Vagina (tissue), 2 donors: ENCODE results near the gene STYK1. TPM values are rescaled to one million over a fixed set of nuclear protein-coding genes. Genes with fewer than 3 reads are reported as not detected.

ENCODE experiments used
- DNase-seq, 2 donors: peaks; one replicate each; pipeline ENCODE4 v3.0.0-alpha.2; 2017; ENCODE audit errors: extremely low spot score in 2 of 2
- H3K27ac ChIP-seq: fragments of 200-600 bp; sonication (generic); one replicate; pipeline ENCODE4 v1.5.1; 2019
- H3K27me3 ChIP-seq: fragments of 200-600 bp; sonication (generic); one replicate; pipeline ENCODE4 v1.5.1; 2019
- H3K36me3 ChIP-seq, 2 donors: fragments of 200-600 bp; sonication (generic); one replicate each; pipeline ENCODE4 v1.5.1; 2017 to 2019
- H3K4me1 ChIP-seq: fragments of 200-600 bp; sonication (generic); one replicate; pipeline ENCODE4 v1.5.1; 2019
- H3K4me3 ChIP-seq, 2 donors: fragments of 200-600 bp; sonication (generic); 1 replicate in 1 of 2; 2 replicates in 1 of 2; pipeline ENCODE4 v1.5.1; 2016 to 2019
- H3K9me3 ChIP-seq: fragments of 200-600 bp; sonication (generic); one replicate; pipeline ENCODE4 v1.5.1; 2019
- CTCF ChIP-seq, 3 experiments: fragments of 450-650 bp in 2 of 3; fragments of 200-600 bp in 1 of 3; sonication (generic) in 1 of 3; IDR thresholded peaks; one replicate each; pipeline ENCODE4 v1.5.1; 2017 to 2019; ENCODE audit warnings: antibody characterized with exemption in 3 of 3, mild to moderate bottlenecking in 2 of 3, moderate library complexity in 2 of 3
- POLR2A ChIP-seq, 2 donors: fragments of 450-650 bp; IDR thresholded peaks; one replicate each; pipeline ENCODE4 v1.6.1; 2017; ENCODE audit warnings: antibody characterized with exemption in 2 of 2, mild to moderate bottlenecking in 2 of 2, moderate library complexity in 2 of 2
- POLR2AphosphoS5 ChIP-seq, 2 donors: sonication (generic); formaldehyde crosslinking; IDR thresholded peaks; one replicate each; pipeline ENCODE4 v1.9.0; 2017; ENCODE audit warnings: antibody characterized with exemption in 2 of 2, mild to moderate bottlenecking in 2 of 2, low read depth in 1 of 2; ENCODE audit not compliant: insufficient read depth in 1 of 2
- intact Hi-C: fragments of 100-400 bp; cut with DNase I; formaldehyde crosslinking; loops from one replicate; pipeline ENCODE4 v1.15.1; 2023
- total RNA-seq: library from RNA; depleted of rRNA; stranded (reverse); fragments of >200 nt; gene quantifications from one replicate; pipeline ENCODE4 v1.2.3, GENCODE V29; 2016

STYK1 gene
- total RNA-seq, 1 donor from 2014 or later = 6.4 TPM

- Histone ChIP-seq H3K27ac (no peak overlapping the region), H3K36me3 (no peaks in the 10 kb centered on the region), H3K9me3 (no peaks in the 10 kb centered on the region), H3K4me1 (no peaks in the 10 kb centered on the region), H3K4me3 (no peak overlapping the region), H3K27me3 (no peaks in the 10 kb centered on the region)
- no peak for TF ChIP-seq CTCF (IDR thresholded peaks at IDR 0.05)
- no peak for TF ChIP-seq POLR2A (IDR thresholded peaks at IDR 0.05)
- no peak for TF ChIP-seq POLR2AphosphoS5 (IDR thresholded peaks at IDR 0.05; ENCODE audit: insufficient read depth in 1 of 2, low read depth in 1 of 2)
- no peak for DNase-seq
- intact Hi-C loops = no loop called here
Measured at GRCh38 chr12:10618338-10618987, 55.4 kb downstream of the STYK1 start.

GRCh38 chr12:10617863-10618262 is 56.0 kb downstream of the STYK1 start:
- H3K36me3 ChIP-seq = no peaks in the 10 kb centered on the region
- intact Hi-C loops = no loop called here
- no peak for DNase-seq
- H3K9me3 ChIP-seq = no peaks in the 10 kb centered on the region
- peaks cover under 1% of the 10 kb centered on the region for H3K4me1 ChIP-seq
- no peak overlapping the region for H3K4me3 ChIP-seq
- H3K27ac ChIP-seq = no peak overlapping the region
- no peak for TF ChIP-seq POLR2AphosphoS5 (IDR thresholded peaks at IDR 0.05; ENCODE audit: insufficient read depth in 1 of 2, low read depth in 1 of 2)
- no peak for TF ChIP-seq POLR2A (IDR thresholded peaks at IDR 0.05)
- H3K27me3 ChIP-seq = no peaks in the 10 kb centered on the region

GRCh38 chr12:10615532-10615931 is 58.3 kb downstream of the STYK1 start:
- intact Hi-C loops = no loop called here
- no peak overlapping the region for H3K4me3 ChIP-seq
- H3K36me3 ChIP-seq = no peaks in the 10 kb centered on the region
- no peak for DNase-seq
- peaks cover 18% of the 10 kb centered on the region for H3K4me1 ChIP-seq
- H3K27ac ChIP-seq = no peak overlapping the region
- no peaks in the 10 kb centered on the region for H3K9me3 ChIP-seq
- H3K27me3 ChIP-seq = no peaks in the 10 kb centered on the region
- no peak for TF ChIP-seq CTCF (IDR thresholded peaks at IDR 0.05)
- no peak for TF ChIP-seq POLR2A (IDR thresholded peaks at IDR 0.05)
- no peak for TF ChIP-seq POLR2AphosphoS5 (IDR thresholded peaks at IDR 0.05; ENCODE audit: insufficient read depth in 1 of 2, low read depth in 1 of 2)

GRCh38 chr12:10614056-10614370 is 59.8 kb downstream of the STYK1 start:
- intact Hi-C loops = no loop called here
- no peaks in the 10 kb centered on the region for H3K27me3 ChIP-seq
- peaks cover 18% of the 10 kb centered on the region for H3K4me1 ChIP-seq
- peak overlapping the region; percentile 90 to 91 for H3K4me3 ChIP-seq
- no peak for DNase-seq
- no peaks in the 10 kb centered on the region for H3K9me3 ChIP-seq
- peak overlapping the region; percentile 90 for H3K27ac ChIP-seq
- peaks cover 0 to 7% of the 10 kb centered on the region in 2 donors for H3K36me3 ChIP-seq
- TF ChIP-seq CTCF (IDR thresholded peaks at IDR 0.05) (no peak), POLR2AphosphoS5 (IDR thresholded peaks at IDR 0.05; ENCODE audit: insufficient read depth in 1 of 2, low read depth in 1 of 2) (no peak), POLR2A (IDR thresholded peaks at IDR 0.05) (no peak)

GRCh38 chr12:10613349-10614055 is 60.4 kb downstream of the STYK1 start, which contains the start of gene MAGOHB:
MAGOHB (minus strand) TSS chr12:10613609; CDS start chr12:10613532, 77 bp downstream.
- Histone ChIP-seq H3K27ac (peak within 1 kb of the TSS; percentile 90), H3K4me1 (peaks cover 18% of the 10 kb centered on the region), H3K27me3 (no peaks in the 10 kb centered on the region), H3K4me3 (peak within 1 kb of the TSS; percentile 90 to 91), H3K36me3 (peaks cover 0 to 10% of the 10 kb centered on the region in 2 donors), H3K9me3 (no peaks in the 10 kb centered on the region)
- TF ChIP-seq POLR2AphosphoS5 (IDR thresholded peaks at IDR 0.05; ENCODE audit: insufficient read depth in 1 of 2, low read depth in 1 of 2) (peak; percentile 97), CTCF (IDR thresholded peaks at IDR 0.05) (peak in 1 of 3 experiments; percentile 31), POLR2A (IDR thresholded peaks at IDR 0.05) (peak in 1 of 2 donors; percentile 56)
- peak in 1 of 2 donors; percentile 97 for DNase-seq
- intact Hi-C loops = no loop called here
